Upper lobe of right lung (tissue), 1 donor: ENCODE results near the gene GRIA4. TPM values are rescaled to one million over a fixed set of nuclear protein-coding genes. Genes with fewer than 3 reads are reported as not detected.

Experiments
- ATAC-seq: fragments of 200-7000 bp; cut with Tn5 transposase; one replicate; pipeline ENCODE4 v1.9.1; 2020; ENCODE audit warnings: mild to moderate bottlenecking, moderate library complexity
- DNase-seq: peaks from one replicate; pipeline ENCODE4 v3.0.0-alpha.2; 2020
- H3K27ac ChIP-seq: fragments of 200-600 bp; one replicate; pipeline ENCODE4 v1.8.0; 2022
- H3K27me3 ChIP-seq: fragments of 200-600 bp; one replicate; pipeline ENCODE4 v1.8.0; 2022; ENCODE audit warnings: mild to moderate bottlenecking
- H3K36me3 ChIP-seq: fragments of 200-600 bp; one replicate; pipeline ENCODE4 v1.8.0; 2022
- H3K4me1 ChIP-seq: fragments of 200-600 bp; one replicate; pipeline ENCODE4 v1.8.0; 2022
- H3K4me3 ChIP-seq: fragments of 200-600 bp; one replicate; pipeline ENCODE4 v1.8.0; 2022; ENCODE audit warnings: mild to moderate bottlenecking
- H3K9me3 ChIP-seq: fragments of 200-600 bp; one replicate; pipeline ENCODE4 v1.8.0; 2022
- intact Hi-C: fragments of 100-400 bp; cut with DNase I; formaldehyde crosslinking; loops from one replicate; pipeline ENCODE4 v1.11.0; 2022
- total RNA-seq: library from RNA; stranded (reverse); fragmentation: NEBNext Ultra II Directional; extraction: Animal tissue kit (Norgen Biotek cat#: 25700); gene quantifications from one replicate; pipeline ENCODE4 v1.2.1, GENCODE V29; 2021
- TF ChIP-seq, protein P1 (sequence below): fragments of 200-600 bp; IDR thresholded peaks from one replicate; pipeline ENCODE4 v1.8.0; 2022; ENCODE audit warnings: antibody characterized with exemption
- donor health status: DM: no; HTN: yes; CAD: no; lungs with severe emphysema.

The GRIA4 gene
- total RNA-seq, 1 donor from 2014 or later = not detected

DNA sequence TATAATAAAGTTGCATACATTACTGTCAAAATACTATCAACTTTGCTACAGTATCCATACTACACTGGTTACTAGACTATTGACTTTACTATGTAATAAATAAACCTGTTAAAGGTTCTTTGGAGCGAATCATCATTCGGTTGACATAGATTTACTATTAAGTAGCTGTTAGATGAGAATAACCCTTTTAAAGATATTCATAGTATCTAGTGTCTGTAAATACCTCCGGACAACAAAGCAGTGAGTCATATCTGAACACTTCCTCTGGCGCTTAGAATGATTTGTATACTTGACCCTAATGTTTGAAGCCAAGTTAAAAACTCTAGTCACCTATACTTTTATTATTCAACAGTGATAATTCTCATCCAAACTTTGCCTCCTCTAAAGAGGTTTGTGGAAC, 327.5 kb downstream of the GRIA4 start:
- no peaks in the 10 kb centered on the region for H3K36me3 ChIP-seq
- DNase-seq (no peak), ATAC-seq (no peak)
- TF ChIP-seq, protein P1, sequence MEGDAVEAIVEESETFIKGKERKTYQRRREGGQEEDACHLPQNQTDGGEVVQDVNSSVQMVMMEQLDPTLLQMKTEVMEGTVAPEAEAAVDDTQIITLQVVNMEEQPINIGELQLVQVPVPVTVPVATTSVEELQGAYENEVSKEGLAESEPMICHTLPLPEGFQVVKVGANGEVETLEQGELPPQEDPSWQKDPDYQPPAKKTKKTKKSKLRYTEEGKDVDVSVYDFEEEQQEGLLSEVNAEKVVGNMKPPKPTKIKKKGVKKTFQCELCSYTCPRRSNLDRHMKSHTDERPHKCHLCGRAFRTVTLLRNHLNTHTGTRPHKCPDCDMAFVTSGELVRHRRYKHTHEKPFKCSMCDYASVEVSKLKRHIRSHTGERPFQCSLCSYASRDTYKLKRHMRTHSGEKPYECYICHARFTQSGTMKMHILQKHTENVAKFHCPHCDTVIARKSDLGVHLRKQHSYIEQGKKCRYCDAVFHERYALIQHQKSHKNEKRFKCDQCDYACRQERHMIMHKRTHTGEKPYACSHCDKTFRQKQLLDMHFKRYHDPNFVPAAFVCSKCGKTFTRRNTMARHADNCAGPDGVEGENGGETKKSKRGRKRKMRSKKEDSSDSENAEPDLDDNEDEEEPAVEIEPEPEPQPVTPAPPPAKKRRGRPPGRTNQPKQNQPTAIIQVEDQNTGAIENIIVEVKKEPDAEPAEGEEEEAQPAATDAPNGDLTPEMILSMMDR = no peak
- H3K4me1 ChIP-seq = no peaks in the 10 kb centered on the region
- H3K9me3 ChIP-seq = no peaks in the 10 kb centered on the region
- no peak overlapping the region for H3K4me3 ChIP-seq
- H3K27me3 ChIP-seq = no peaks in the 10 kb centered on the region
- no peak overlapping the region for H3K27ac ChIP-seq
- intact Hi-C loops = no loop called here

DNA sequence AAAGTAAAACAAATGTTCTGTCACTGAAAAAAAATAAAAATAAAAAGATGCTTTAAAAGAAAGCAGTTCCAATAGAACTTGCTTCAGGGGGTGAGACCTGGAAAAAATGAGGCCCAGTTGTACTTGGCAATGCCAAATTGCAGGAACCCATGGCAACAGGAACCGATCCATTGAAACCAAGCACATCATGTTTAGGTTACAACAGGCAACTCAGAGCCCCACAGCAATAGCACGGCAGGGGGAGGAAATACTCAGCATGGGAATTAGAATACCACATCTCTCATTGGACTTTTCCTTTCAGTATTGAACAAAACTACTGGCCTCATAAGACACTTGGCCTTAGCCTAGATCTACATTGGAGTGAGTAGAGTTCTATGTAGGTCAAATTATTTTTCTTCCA, 327.9 kb downstream of the GRIA4 start:
- TF ChIP-seq, protein P1 = no peak
- DNase-seq = no peak
- Histone ChIP-seq H3K4me1 (no peaks in the 10 kb centered on the region), H3K27me3 (no peaks in the 10 kb centered on the region), H3K9me3 (no peaks in the 10 kb centered on the region), H3K27ac (no peak overlapping the region), H3K4me3 (no peak overlapping the region), H3K36me3 (no peaks in the 10 kb centered on the region)
- intact Hi-C loops = no loop called here
- ATAC-seq = no peak

DNA sequence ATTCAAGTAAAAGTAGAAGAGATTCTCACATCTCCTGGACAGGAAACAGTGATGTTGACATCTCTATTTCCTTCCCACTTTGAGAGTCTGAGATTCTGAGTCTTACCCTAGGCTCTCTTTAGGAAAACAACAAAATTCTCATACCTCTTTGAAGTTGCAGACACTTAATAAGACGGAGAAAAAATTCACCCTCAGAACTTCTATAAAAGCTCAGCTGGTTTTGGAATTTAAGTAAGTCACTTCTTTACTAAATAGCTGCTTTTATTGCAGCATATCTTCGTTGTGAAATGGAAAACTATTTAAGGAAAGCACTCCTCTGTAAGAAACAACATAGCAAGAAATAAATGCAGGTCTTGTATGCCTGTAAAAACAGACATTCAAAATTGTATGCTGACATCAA, 333.0 kb downstream of the GRIA4 start:
- H3K27me3 ChIP-seq = no peaks in the 10 kb centered on the region
- no peak overlapping the region for H3K27ac ChIP-seq
- DNase-seq = no peak
- H3K36me3 ChIP-seq = no peaks in the 10 kb centered on the region
- no peaks in the 10 kb centered on the region for H3K9me3 ChIP-seq
- H3K4me1 ChIP-seq = no peaks in the 10 kb centered on the region
- no peak overlapping the region for H3K4me3 ChIP-seq
- ATAC-seq = no peak
- intact Hi-C loops = no loop called here
- TF ChIP-seq, protein P1 = no peak

DNA sequence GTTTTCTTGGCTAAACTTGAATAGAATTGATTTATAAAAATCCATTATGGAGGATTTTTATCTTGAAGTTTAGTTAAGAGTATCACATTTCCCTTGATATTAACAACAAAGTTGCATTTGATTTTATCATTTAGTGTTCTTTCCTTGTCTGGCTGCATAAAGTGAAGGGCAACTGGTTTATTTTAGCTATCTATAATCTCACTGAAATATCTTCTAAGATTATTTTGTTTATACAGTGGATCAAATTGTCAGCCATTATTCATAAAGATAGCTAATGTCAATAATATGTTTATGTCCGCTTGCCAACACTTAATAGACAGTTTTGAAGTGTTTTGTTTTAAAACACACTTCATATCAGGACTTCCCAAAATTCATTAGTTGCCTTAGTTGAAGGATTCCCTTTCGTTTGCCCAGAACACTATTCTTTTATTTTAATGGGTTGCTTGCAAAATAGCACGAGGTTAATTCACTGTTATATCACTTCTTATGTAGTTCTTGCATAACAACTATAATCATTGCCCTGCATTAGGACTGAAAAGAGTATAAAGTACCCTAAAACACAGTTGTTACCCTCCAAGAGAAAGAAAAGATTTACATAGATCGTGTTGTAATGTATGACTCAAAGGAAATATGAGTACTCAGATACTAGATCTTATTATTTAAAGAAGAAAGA, 339.2 kb downstream of the GRIA4 start:
- intact Hi-C loops = no loop called here
- H3K36me3 ChIP-seq = no peaks in the 10 kb centered on the region
- no peaks in the 10 kb centered on the region for H3K9me3 ChIP-seq
- TF ChIP-seq, protein P1 = no peak
- no peak overlapping the region for H3K4me3 ChIP-seq
- DNase-seq (no peak), ATAC-seq (no peak)
- no peaks in the 10 kb centered on the region for H3K4me1 ChIP-seq
- H3K27ac ChIP-seq = no peak overlapping the region
- no peaks in the 10 kb centered on the region for H3K27me3 ChIP-seq

DNA sequence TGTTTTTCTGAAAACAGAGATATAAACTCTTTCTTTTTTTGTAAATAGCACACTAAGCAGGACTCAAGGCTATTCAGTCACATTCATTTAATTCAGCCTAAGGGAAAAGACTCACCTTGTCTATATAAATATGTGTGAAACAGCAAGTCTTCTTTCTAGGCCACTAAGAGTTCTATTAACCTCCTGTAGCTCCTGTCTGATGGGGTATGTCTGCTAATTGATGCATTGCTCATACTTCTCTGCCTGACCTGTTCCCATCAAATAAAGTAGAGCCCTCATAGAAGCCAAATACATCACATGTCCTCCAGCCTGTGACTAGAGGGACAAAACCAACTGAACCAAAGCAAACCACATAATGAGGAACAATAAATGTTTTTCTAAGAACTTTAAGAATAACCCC, 344.0 kb downstream of the GRIA4 start:
- intact Hi-C loops = no loop called here
- no peaks in the 10 kb centered on the region for H3K9me3 ChIP-seq
- TF ChIP-seq, protein P1 = no peak
- ATAC-seq = no peak
- H3K4me1 ChIP-seq = no peaks in the 10 kb centered on the region
- no peaks in the 10 kb centered on the region for H3K27me3 ChIP-seq
- H3K27ac ChIP-seq = no peak overlapping the region
- DNase-seq = no peak
- H3K4me3 ChIP-seq = no peak overlapping the region
- no peaks in the 10 kb centered on the region for H3K36me3 ChIP-seq
